HuH-7 (cell line): ENCODE measurements around the gene HOXC11.
A peak's percentile ranks its signal among the peaks of the same experiment; 100 is the strongest.

Source experiments
- DNase-seq: peaks from one replicate; pipeline ENCODE4 v3.0.0; 2011; ENCODE audit warnings: low spot score

HOXC11 gene

GRCh38 chr12:53998110-53998899, 25.4 kb downstream of the HOXC11 start:
- no peak for DNase-seq

- DNase-seq, result no peak
These were observed 25.9 kb downstream of the HOXC11 start for GRCh38 chr12:53998900-53999236.

GRCh38 chr12:53999559-54000115, 26.7 kb downstream of the HOXC11 start:
- peak; percentile 95 for DNase-seq

- no peak for DNase-seq
These were observed 27.5 kb downstream of the HOXC11 start, which contains the start of gene HOXC9 for GRCh38 chr12:54000116-54001114. TSS of gene HOXC9 (plus strand) at chr12:54000161. CDS start at chr12:54000189, 28 bp downstream.

GRCh38 chr12:54001283-54002187, 28.6 kb downstream of the HOXC11 start:
- no peak for DNase-seq

GRCh38 chr12:54002278-54002914, 29.5 kb downstream of the HOXC11 start:
- DNase-seq, result no peak

GRCh38 chr12:54002915-54003389, 30.0 kb downstream of the HOXC11 start:
- DNase-seq, result no peak

GRCh38 chr12:54003625-54004024, 30.7 kb downstream of the HOXC11 start:
- no peak for DNase-seq

- DNase-seq, result no peak
These were observed 31.3 kb downstream of the HOXC11 start for GRCh38 chr12:54004063-54004840.

- no peak for DNase-seq
These were observed 32.1 kb downstream of the HOXC11 start for GRCh38 chr12:54004841-54005530.

- no peak for DNase-seq
These were observed 32.6 kb downstream of the HOXC11 start for GRCh38 chr12:54005531-54005852.

- peak; percentile 86 for DNase-seq
These were observed 33.1 kb downstream of the HOXC11 start for GRCh38 chr12:54005853-54006558.

GRCh38 chr12:54006559-54007220, 33.8 kb downstream of the HOXC11 start:
- DNase-seq, result no peak

- DNase-seq, result no peak
These were observed 34.8 kb downstream of the HOXC11 start for GRCh38 chr12:54007538-54008259.

- DNase-seq, result no peak
These were observed 35.3 kb downstream of the HOXC11 start for GRCh38 chr12:54008260-54008552.

GRCh38 chr12:54009171-54010052, 36.5 kb downstream of the HOXC11 start:
- DNase-seq, result no peak
